ENCODE measurements around the gene NACC2. TPM values are rescaled to one million over a fixed set of nuclear protein-coding genes. Genes with fewer than 3 reads are reported as not detected.

NACC2 gene
- total and polyA plus RNA-seq, 5 experiments from 2014 or later = 1.0 to 10.4 (median 1.3) TPM

DNA sequence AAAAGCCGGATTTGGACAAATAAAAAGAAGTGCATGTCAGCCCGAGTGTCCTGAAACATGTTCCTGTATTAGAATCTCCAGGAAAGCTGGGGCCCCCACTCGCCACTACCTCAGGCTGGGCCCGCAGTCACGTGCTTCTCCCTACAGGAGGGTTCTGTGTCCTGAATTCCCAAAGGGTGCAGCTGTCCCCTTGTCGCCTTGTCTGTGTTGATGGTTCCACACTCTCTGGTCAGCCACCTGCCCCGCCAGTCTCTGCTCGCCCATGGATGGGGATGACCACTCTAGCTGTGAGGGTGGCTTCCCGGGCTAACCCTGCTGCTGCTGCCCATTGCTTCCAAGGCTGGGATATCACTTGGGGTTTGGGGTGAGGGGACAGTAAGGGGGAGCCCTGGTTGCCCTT lies 26.7 kb upstream of the NACC2 start:
- Mint-ChIP-seq H3K4me3 (peak overlapping the region in 2 of 10 donors; percentile 24 to 29), H3K27ac (peak overlapping the region in 1 of 10 donors; percentile 52), H3K4me1 (peaks cover 2 to 16% (median 11%) of the 10 kb centered on the region in 4 donors), H3K27me3 (peaks cover 0 to 4% (median 3%) of the 10 kb centered on the region in 5 donors), H3K9me3 (peaks cover 0 to 2% (median 0%) of the 10 kb centered on the region in 9 donors), H3K36me3 (no peaks in the 10 kb centered on the region)
- no peak for DNase-seq
- POLR2A ChIA-PET = interaction anchor here (0.7 to 8.4 kb wide), 6 partner anchors 8 to 1376 kb away, joined by 3 to 92 read pairs (median 14); partner anchors contain the start of gene NACC2
- ATAC-seq = no peak

GRCh38 chr9:136120438-136120844 lies 25.4 kb upstream of the NACC2 start:
- Mint-ChIP-seq H3K9me3 (peaks cover 0 to 2% (median 0%) of the 10 kb centered on the region in 9 donors), H3K36me3 (no peaks in the 10 kb centered on the region), H3K4me1 (peaks cover 2 to 20% (median 13%) of the 10 kb centered on the region in 4 donors), H3K4me3 (peak overlapping the region in 4 of 10 donors; percentile 30 to 88 (median 44)), H3K27ac (peak overlapping the region in 5 of 10 donors; percentile 9 to 84 (median 59)), H3K27me3 (peaks cover 0 to 3% (median 2%) of the 10 kb centered on the region in 5 donors)
- ATAC-seq (no peak), DNase-seq (no peak)
- POLR2A ChIA-PET = interaction anchor here (0.7 to 8.4 kb wide), 3 partner anchors 13 to 31 kb away, joined by 4 to 92 read pairs (median 55); partner anchors contain the start of gene NACC2

GRCh38 chr9:136119883-136120393 lies 24.8 kb upstream of the NACC2 start:
- POLR2A ChIA-PET = interaction anchor here (0.7 to 8.4 kb wide), 3 partner anchors 12 to 31 kb away, joined by 4 to 92 read pairs (median 55); partner anchors contain the start of gene NACC2
- H3K4me3 Mint-ChIP-seq = peak overlapping the region; percentile 61 to 88 (median 67)
- H3K4me1 Mint-ChIP-seq = peaks cover 2 to 24% (median 13%) of the 10 kb centered on the region in 4 donors
- H3K36me3 Mint-ChIP-seq = no peaks in the 10 kb centered on the region
- peaks cover 0 to under 1% (median 0%) of the 10 kb centered on the region in 9 donors for H3K9me3 Mint-ChIP-seq
- peaks cover 0 to 2% (median 1%) of the 10 kb centered on the region in 5 donors for H3K27me3 Mint-ChIP-seq
- H3K27ac Mint-ChIP-seq = peak overlapping the region in 8 of 10 donors; percentile 50 to 90 (median 80)
- ATAC-seq (no peak), DNase-seq (no peak)

DNA sequence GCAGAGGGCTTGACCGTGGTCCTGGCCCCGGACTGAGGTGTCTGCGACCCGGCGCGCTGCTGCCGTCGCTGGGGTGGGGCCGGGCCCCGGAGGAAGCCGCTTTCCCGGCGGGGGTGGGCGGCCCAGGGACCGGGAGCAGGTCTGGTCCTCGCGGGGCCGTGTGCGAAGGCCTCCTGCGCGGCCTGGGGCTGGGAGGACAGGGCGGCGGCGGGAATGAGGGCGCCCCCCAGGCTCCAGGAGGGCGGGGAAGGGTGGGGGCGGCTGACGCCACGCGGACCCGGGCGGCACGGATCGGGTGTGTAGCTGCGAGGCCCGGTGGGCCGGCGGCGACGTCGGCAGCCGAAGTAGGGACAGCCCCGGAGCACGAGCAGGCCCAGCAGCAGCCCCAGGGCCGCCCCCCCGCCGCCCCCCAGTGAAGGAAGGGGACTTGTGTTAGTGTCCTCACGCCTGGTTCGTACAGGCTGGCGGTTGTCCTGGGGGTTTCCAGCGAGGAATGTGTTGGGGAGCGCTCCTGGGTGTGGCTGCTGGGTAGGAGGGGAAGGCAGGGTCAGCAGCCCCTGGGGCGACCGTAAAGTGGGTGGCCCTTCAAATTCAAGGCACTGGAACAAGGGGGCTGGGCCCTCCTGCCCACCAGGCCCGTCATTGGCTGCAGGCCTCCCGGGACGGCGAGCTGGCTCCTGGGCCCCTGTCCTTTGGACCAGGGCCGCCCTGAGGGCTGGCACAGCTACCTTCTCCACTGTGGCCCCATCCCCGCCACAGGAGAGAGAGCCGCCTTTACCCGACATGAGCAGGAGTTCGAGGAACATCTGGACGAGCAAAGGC lies 24.2 kb upstream of the NACC2 start:
- Mint-ChIP-seq H3K4me3 (peak overlapping the region; percentile 71 to 88 (median 80)), H3K4me1 (peaks cover 2 to 30% (median 15%) of the 10 kb centered on the region in 4 donors), H3K9me3 (no peaks in the 10 kb centered on the region), H3K27ac (peak overlapping the region in 7 of 10 donors; percentile 73 to 95 (median 90)), H3K27me3 (no peaks in the 10 kb centered on the region), H3K36me3 (no peaks in the 10 kb centered on the region)
- POLR2A ChIA-PET = interaction anchor here (1.6 to 8.4 kb wide), 4 partner anchors 12 to 158 kb away, joined by 6 to 92 read pairs (median 30); partner anchors contain the start of genes NACC2 and UBAC1
- DNase-seq (peak in 3 of 10 donors; percentile 25 to 45 (median 35)), ATAC-seq (peak; percentile 28 to 43)

DNA sequence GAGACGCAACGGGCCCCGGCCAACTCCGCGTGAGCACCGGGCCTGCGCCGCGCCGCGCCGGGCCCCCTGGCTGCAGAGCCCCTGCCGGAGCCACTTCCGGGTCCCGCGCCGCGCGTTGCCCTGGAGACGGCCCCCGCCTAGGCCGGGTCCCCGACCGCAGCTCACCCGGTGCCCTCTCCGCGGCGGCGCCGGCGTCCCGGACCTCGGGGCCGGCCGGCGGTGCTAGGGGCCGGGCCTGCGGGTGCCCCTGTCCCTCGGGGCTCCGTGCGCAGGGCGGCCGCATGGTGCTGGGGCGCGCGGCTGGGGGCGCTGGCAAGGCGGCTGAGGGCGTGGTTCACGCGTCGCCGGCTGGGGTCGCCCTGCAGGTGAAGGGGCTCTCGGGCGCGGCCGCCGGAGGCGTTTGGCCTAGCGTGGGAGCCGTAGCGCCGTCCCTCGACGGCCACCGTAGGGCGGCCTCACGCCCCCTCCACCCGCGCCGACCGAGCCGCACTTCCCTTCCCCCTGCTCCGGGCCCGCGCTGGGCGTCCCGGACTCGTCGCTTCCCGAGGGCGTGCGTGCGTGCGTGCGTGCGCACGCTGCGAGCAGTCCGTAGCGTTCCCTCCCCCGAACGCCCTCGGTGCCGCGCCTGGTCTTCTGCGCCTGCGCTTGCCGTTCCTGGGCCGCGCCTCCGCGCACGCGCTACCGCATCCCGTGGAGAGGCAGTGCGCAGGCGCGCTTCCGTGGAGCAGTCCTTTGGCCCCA lies 23.4 kb upstream of the NACC2 start, which contains the start of gene TMEM250:
TMEM250 (minus strand) TSS at position 556 of the 741 bp plus-strand sequence. CDS start 1,975 bp downstream, outside the sequence.
- DNase-seq = peak; percentile 92 to 98 (median 96)
- Mint-ChIP-seq H3K9me3 (no peaks in the 10 kb centered on the region), H3K27me3 (no peaks in the 10 kb centered on the region), H3K27ac (peak within 1 kb of the TSS in 9 of 10 donors; percentile 25 to 95 (median 90)), H3K4me3 (peak within 1 kb of the TSS; percentile 71 to 88 (median 82)), H3K36me3 (no peaks in the 10 kb centered on the region), H3K4me1 (peaks cover 3 to 36% (median 21%) of the 10 kb centered on the region in 4 donors)
- POLR2A ChIA-PET = interaction anchor here (0.6 to 8.4 kb wide), 11 partner anchors 11 to 424 kb away, joined by 3 to 92 read pairs (median 6); partner anchors contain the start of genes NACC2 and UBAC1
- peak; percentile 88 to 91 for ATAC-seq

- DNase-seq (no peak), ATAC-seq (no peak)
- Mint-ChIP-seq H3K4me3 (peak overlapping the region; percentile 66 to 88 (median 78)), H3K9me3 (no peaks in the 10 kb centered on the region), H3K27ac (peak overlapping the region in 9 of 10 donors; percentile 25 to 92 (median 85)), H3K27me3 (no peaks in the 10 kb centered on the region), H3K36me3 (no peaks in the 10 kb centered on the region), H3K4me1 (peaks cover 6 to 41% (median 23%) of the 10 kb centered on the region in 4 donors)
- POLR2A ChIA-PET = interaction anchor here (1.0 to 8.4 kb wide), 10 partner anchors 10 to 157 kb away, joined by 3 to 92 read pairs (median 6); partner anchors contain the start of genes NACC2 and UBAC1
Measured at GRCh38 chr9:136117916-136118319, 22.8 kb upstream of the NACC2 start.

DNA sequence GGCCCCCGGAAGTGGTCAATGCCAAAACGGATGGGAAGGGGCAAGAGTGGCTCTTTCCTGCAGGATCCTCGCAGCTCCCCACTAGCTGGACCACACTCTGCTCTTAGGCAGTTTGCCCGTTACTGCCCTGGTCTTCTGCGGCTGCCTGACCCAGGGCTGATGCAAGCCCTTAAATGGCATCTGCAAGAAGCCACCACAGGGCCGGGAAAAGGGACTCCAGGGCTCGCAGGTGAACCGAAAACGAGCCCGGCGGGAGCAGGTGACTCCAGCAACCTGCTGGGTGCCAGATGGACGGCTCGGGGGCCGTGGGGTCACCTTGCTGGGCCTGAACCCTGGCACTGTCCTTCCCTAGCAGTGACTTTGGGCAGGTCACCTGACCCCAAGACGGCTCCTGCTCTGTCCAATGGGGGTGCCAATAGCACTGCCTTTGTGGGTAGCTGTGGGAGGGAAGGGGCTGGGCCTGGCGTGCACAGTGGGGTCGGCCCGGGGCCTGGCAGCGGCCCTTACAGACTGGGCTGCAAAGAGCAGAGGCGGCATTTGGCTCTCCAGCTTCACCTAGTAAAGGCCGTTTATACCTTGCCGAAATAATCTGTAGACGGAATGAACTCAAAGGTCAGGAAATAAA lies 22.3 kb upstream of the NACC2 start:
- POLR2A ChIA-PET = interaction anchor here (1.0 to 8.4 kb wide), 8 partner anchors 10 to 156 kb away, joined by 4 to 92 read pairs (median 6); partner anchors contain the start of genes NACC2 and UBAC1
- Mint-ChIP-seq H3K36me3 (no peaks in the 10 kb centered on the region), H3K4me1 (peaks cover 5 to 42% (median 24%) of the 10 kb centered on the region in 4 donors), H3K4me3 (peak overlapping the region; percentile 66 to 88 (median 78)), H3K27ac (peak overlapping the region in 9 of 10 donors; percentile 25 to 92 (median 85)), H3K9me3 (no peaks in the 10 kb centered on the region), H3K27me3 (no peaks in the 10 kb centered on the region)
- ATAC-seq (no peak), DNase-seq (no peak)

DNA sequence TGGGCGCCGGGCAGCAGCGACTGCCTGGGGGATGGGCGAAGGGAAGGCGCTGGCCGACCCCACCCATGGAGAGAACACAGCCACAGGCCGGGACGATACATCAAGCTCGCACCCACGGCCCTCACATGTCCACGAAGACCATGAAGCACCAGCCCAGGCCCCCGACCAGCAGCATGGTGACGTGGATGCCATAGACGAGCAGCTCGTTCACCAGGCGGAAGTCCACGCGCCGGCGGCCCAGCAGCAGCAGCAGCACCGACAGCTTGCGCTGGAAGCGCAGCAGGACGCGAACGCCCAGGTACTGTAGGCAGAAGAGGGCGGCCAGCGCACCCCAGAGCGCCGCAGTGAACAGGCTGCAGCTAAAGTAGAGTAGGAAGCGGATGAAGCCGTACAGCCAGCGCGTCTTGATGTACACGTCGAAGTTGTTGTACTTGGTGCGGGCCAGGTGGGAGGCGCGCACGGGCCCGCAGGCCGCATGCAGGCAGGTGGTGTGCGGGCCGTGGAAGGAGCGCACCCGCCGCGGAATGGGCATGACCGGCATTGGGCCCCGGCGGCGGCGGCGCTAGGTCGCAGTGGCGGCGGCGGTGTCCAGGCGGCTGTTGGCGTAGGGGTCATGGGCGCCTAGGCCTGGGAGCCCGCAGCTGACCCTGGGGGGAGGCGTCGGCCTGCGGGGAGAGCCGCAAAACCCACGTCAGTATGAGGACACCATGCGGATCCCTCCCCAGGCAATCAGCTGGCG lies 21.4 kb upstream of the NACC2 start:
- H3K27ac Mint-ChIP-seq = peak overlapping the region in 3 of 10 donors; percentile 10 to 81 (median 40)
- H3K4me1 Mint-ChIP-seq = peaks cover 7 to 47% (median 32%) of the 10 kb centered on the region in 4 donors
- H3K9me3 Mint-ChIP-seq = no peaks in the 10 kb centered on the region
- DNase-seq = no peak
- no peaks in the 10 kb centered on the region for H3K36me3 Mint-ChIP-seq
- no peak for ATAC-seq
- no peaks in the 10 kb centered on the region for H3K27me3 Mint-ChIP-seq
- H3K4me3 Mint-ChIP-seq = peak overlapping the region in 6 of 10 donors; percentile 28 to 88 (median 40)
- POLR2A ChIA-PET = interaction anchor here (2.0 to 8.4 kb wide), 3 partner anchors 9 to 127 kb away, joined by 5 to 92 read pairs (median 55); partner anchors contain the start of gene NACC2

- no peak for ATAC-seq
- H3K36me3 Mint-ChIP-seq = no peaks in the 10 kb centered on the region
- H3K4me1 Mint-ChIP-seq = peaks cover 12 to 54% (median 36%) of the 10 kb centered on the region in 4 donors
- DNase-seq = no peak
- POLR2A ChIA-PET = interaction anchor here (7.7 to 8.4 kb wide), 2 partner anchors 8 to 21 kb away, joined by 55 to 92 read pairs; partner anchors contain the start of gene NACC2
- no peaks in the 10 kb centered on the region for H3K9me3 Mint-ChIP-seq
- H3K27me3 Mint-ChIP-seq = no peaks in the 10 kb centered on the region
- peak overlapping the region in 3 of 10 donors; percentile 19 to 59 (median 30) for H3K4me3 Mint-ChIP-seq
- H3K27ac Mint-ChIP-seq = peak overlapping the region in 1 of 10 donors; percentile 81
Measured at GRCh38 chr9:136115641-136116359, 20.7 kb upstream of the NACC2 start.

GRCh38 chr9:136115206-136115605 lies 20.1 kb upstream of the NACC2 start:
- DNase-seq = no peak
- H3K4me3 Mint-ChIP-seq = peak overlapping the region in 1 of 10 donors; percentile 14
- H3K36me3 Mint-ChIP-seq = no peaks in the 10 kb centered on the region
- POLR2A ChIA-PET = no interaction called here
- H3K9me3 Mint-ChIP-seq = no peaks in the 10 kb centered on the region
- H3K27ac Mint-ChIP-seq = peak overlapping the region in 4 of 10 donors; percentile 74 to 80 (median 78)
- peaks cover 12 to 60% (median 41%) of the 10 kb centered on the region in 4 donors for H3K4me1 Mint-ChIP-seq
- no peaks in the 10 kb centered on the region for H3K27me3 Mint-ChIP-seq
- ATAC-seq = no peak
